T-cell (primary cell): ENCODE data around the gene NEGR1. TPM values are rescaled to one million over a fixed set of nuclear protein-coding genes. Genes with fewer than 3 reads are reported as not detected.

Experiments
- ATAC-seq, 4 experiments: fragments of 200-7000 bp in 3 of 4; fragments of 150-1000 bp in 1 of 4; cut with Tn5 transposase; replicated peaks in 1 of 4; 1 replicate in 3 of 4; 2 replicates in 1 of 4; pipeline ENCODE4 v1.10.0; 2021; ENCODE audit warnings: moderate library complexity in 3 of 4, mild to moderate bottlenecking in 2 of 4, moderate number of reproducible peaks in 1 of 4
- CTCF ChIA-PET, 2 donors: fragments of 300-600 bp; sonication (Branson Sonifier 250); formaldehyde crosslinking; loops; one replicate each; lab custom pipeline; 2022; ENCODE audit warnings: antibody characterized with exemption in 2 of 2; lab: Charles Lee
- POLR2A ChIA-PET, 2 donors: fragments of 300-600 bp; sonication (Branson Sonifier 250); formaldehyde crosslinking; loops; one replicate each; lab custom pipeline; 2022; ENCODE audit warnings: antibody characterized with exemption in 2 of 2; lab: Charles Lee
- DNase-seq, 35 experiments: peaks; one replicate each; pipeline versions ENCODE4 v3.0.0 to v3.0.0-alpha.2; 2013 to 2023
- H3K27ac ChIP-seq: one replicate; pipeline ENCODE4 v1.5.1; 2013; ENCODE audit warnings: low read length
- H3K27me3 ChIP-seq, 2 experiments: replicated peaks in 1 of 2; 1 replicate in 1 of 2; 2 replicates in 1 of 2; pipeline versions ENCODE4 v1.6.1 to v1.7.0; 2013; ENCODE audit warnings: low read length in 1 of 2, mixed read lengths in 1 of 2; ENCODE audit not compliant: control insufficient read depth in 2 of 2, insufficient read depth in 2 of 2; ENCODE audit errors: extremely low read depth in 1 of 2
- H3K36me3 ChIP-seq, 2 donors: 1 replicate in 1 of 2; 2 replicates in 1 of 2; pipeline versions ENCODE4 v1.6.1 to v1.7.0; 2013; ENCODE audit warnings: low read length in 1 of 2; ENCODE audit not compliant: control insufficient read depth in 2 of 2, insufficient read depth in 1 of 2; ENCODE audit errors: extremely low read depth in 1 of 2
- H3K4me1 ChIP-seq, 2 experiments: 1 replicate in 1 of 2; 2 replicates in 1 of 2; pipeline versions ENCODE4 v1.6.1 to v1.7.0; 2013; ENCODE audit warnings: low read length in 2 of 2, mixed read lengths in 1 of 2; ENCODE audit not compliant: insufficient read depth in 2 of 2, control insufficient read depth in 1 of 2; ENCODE audit errors: extremely low read depth in 1 of 2
- H3K4me3 ChIP-seq, 2 donors: 1 replicate in 1 of 2; 2 replicates in 1 of 2; pipeline versions ENCODE4 v1.5.1 to v1.7.0; 2013; ENCODE audit warnings: mild to moderate bottlenecking in 2 of 2, low read length in 1 of 2, moderate library complexity in 1 of 2; ENCODE audit not compliant: control insufficient read depth in 1 of 2; ENCODE audit errors: extremely low read depth in 1 of 2
- H3K9me3 ChIP-seq: 2 replicates; pipeline ENCODE4 v1.7.0; 2013
- H3K27ac Mint-ChIP-seq, 2 donors: one replicate each; pipeline ENCODE4 v1.8.0; 2020 to 2021; ENCODE audit warnings: mild to moderate bottlenecking in 2 of 2, mixed read lengths in 2 of 2
- H3K27me3 Mint-ChIP-seq, 2 donors: one replicate each; pipeline ENCODE4 v1.8.0; 2021 to 2022; ENCODE audit warnings: mixed read lengths in 2 of 2
- H3K36me3 Mint-ChIP-seq: one replicate; pipeline ENCODE4 v1.8.0; 2021; ENCODE audit warnings: mixed read lengths
- H3K4me1 Mint-ChIP-seq, 3 donors: one replicate each; pipeline ENCODE4 v1.8.0; 2020 to 2022; ENCODE audit warnings: mixed read lengths in 3 of 3, mild to moderate bottlenecking in 1 of 3
- H3K4me3 Mint-ChIP-seq, 3 donors: one replicate each; pipeline ENCODE4 v1.8.0; 2020 to 2022; ENCODE audit warnings: mild to moderate bottlenecking in 3 of 3, mixed read lengths in 3 of 3, moderate library complexity in 3 of 3
- H3K9me3 Mint-ChIP-seq, 3 donors: one replicate each; pipeline ENCODE4 v1.8.0; 2020 to 2022; ENCODE audit warnings: mixed read lengths in 3 of 3
- WGBS: methylation state at CpG from one replicate; pipeline ENCODE4 v1.1.5; 2013; ENCODE audit warnings: missing lambda C conversion rate; ENCODE audit not compliant: insufficient coverage; 5-methylcytosine and 5-hydroxymethylcytosine counted together
- total RNA-seq, 35 experiments: library from RNA in 6 of 35; stranded (reverse) in 6 of 35; fragments of 120-200 nt in 1 of 35; gene quantifications; one replicate each; pipeline versions ENCODE4 v1.2.1 to v1.2.4 and lab custom pipeline; 2013 to 2026

The NEGR1 gene
- total RNA-seq (under 1 TPM in 4 of 5 donors, not detected in 1; 0.05 to 0.26 (median 0.14) TPM), total RNA-seq (lab: John Stamatoyannopoulos, UW) (0 to 0.69 (median 0.20) reads per million in 29 experiments)
- total RNA-seq (2013), result 0.17 TPM

DNA sequence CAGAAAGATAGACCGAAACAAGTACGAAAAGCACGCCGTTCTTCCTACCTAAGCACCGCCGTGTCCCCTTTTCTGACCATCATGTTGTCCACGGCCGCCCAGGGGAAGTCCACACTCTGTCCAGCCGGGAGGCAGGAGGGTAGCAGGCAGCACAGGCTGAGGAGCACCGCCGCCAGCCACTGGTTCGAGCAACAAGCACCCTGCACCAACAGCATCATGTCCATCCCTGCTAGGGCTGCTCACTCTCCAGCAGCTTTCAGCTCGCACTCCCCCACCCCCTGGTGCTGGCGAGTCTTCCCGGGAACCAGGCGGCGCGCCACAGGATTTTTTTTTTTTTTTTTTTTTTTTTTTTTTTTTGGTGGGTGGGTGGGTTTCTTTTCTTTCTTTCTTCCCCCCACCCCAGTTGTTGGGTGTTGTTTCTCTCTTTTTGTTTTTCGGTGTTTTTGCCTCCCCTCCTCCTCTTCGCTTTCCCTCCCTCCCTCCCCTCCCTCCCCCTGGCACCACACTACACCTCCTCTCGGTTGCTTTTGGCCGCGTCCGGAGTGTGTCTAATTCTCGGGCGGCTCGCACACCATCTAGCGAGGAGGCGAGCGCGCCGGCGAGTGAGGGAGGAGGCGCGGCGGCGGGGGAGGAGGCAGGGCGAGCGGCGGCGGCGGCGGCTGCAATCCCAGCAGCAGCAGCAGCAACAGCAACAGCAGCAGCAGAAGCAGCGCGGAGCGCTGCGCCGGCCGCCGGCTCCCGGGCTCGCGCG, at the start of gene NEGR1:
TSS of gene NEGR1 (minus strand) at position 269 of the 751 bp plus-strand sequence.
- no peaks in the 10 kb centered on the region for H3K9me3 Mint-ChIP-seq
- H3K27ac Mint-ChIP-seq, result peak within 1 kb of the TSS in 1 of 2 donors; percentile 6
- peaks cover 15 to 24% (median 20%) of the 10 kb centered on the region in 3 donors for H3K4me1 Mint-ChIP-seq
- H3K27me3 Mint-ChIP-seq, result peaks cover 0 to 15% of the 10 kb centered on the region in 2 donors
- ChIA-PET CTCF (interaction anchor here in 1 of 2 donors (0.7 kb wide), 1 partner anchor 16 kb away, joined by 3 read pairs; no protein-coding TSS in a partner anchor), POLR2A (interaction anchor here in 1 of 2 donors (0.5 kb wide), 1 partner anchor 27 kb away, joined by 5 read pairs; no protein-coding TSS in a partner anchor)
- Histone ChIP-seq H3K27me3 (peaks cover 0 to 21% of the 10 kb centered on the region in 2 experiments), H3K9me3 (no peaks in the 10 kb centered on the region), H3K27ac (peak within 1 kb of the TSS; percentile 14), H3K36me3 (no peaks in the 10 kb centered on the region), H3K4me1 (peaks cover 6 to 9% of the 10 kb centered on the region in 2 experiments), H3K4me3 (peak within 1 kb of the TSS; percentile 49 to 94)
- ATAC-seq (peak; percentile 75 to 82 (median 80)), DNase-seq (peak; percentile 23 to 70 (median 49))
- H3K36me3 Mint-ChIP-seq, result no peaks in the 10 kb centered on the region
- H3K4me3 Mint-ChIP-seq, result peak within 1 kb of the TSS in 2 of 3 donors; percentile 70 to 74
- WGBS, result 2% methylated on average over 39 of the region's 54 CpGs

GRCh38 chr1:72326494-72326893, 44.2 kb upstream of the NEGR1 start:
- Mint-ChIP-seq H3K9me3 (peaks cover 0 to 3% (median 2%) of the 10 kb centered on the region in 3 donors), H3K27me3 (no peaks in the 10 kb centered on the region), H3K4me3 (no peak overlapping the region), H3K36me3 (no peaks in the 10 kb centered on the region), H3K4me1 (no peaks in the 10 kb centered on the region), H3K27ac (no peak overlapping the region)
- Histone ChIP-seq H3K36me3 (no peaks in the 10 kb centered on the region), H3K4me1 (no peaks in the 10 kb centered on the region), H3K4me3 (no peak overlapping the region), H3K27ac (no peak overlapping the region), H3K9me3 (no peaks in the 10 kb centered on the region), H3K27me3 (no peaks in the 10 kb centered on the region)
- ChIA-PET POLR2A (no interaction called here), CTCF (no interaction called here)
- ATAC-seq (no peak), DNase-seq (no peak)
- WGBS, result no CpG with 5 or more reads among the region's 2 CpGs

DNA sequence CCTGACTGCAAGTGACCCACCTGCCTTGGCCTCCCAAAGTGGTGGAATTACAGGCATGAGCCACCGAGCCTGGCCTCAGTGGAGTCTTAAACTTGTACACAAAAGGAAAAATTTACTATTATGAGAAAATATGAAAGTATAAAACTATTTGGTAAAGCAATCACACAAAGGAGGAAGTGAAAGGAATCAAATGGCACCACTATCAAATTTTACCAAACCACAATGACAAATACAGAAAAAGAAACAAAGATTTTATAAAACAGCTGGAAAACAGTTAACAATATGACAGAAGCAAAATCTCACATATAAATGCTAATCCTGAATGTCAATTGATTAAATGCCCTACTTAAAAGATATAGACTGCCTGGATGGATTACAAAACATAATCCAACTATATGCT, 42.1 kb upstream of the NEGR1 start:
- Histone ChIP-seq H3K27ac (no peak overlapping the region), H3K4me1 (no peaks in the 10 kb centered on the region), H3K36me3 (no peaks in the 10 kb centered on the region), H3K27me3 (no peaks in the 10 kb centered on the region), H3K9me3 (no peaks in the 10 kb centered on the region), H3K4me3 (no peak overlapping the region)
- H3K9me3 Mint-ChIP-seq, result peaks cover 0 to 3% (median 2%) of the 10 kb centered on the region in 3 donors
- H3K36me3 Mint-ChIP-seq, result no peaks in the 10 kb centered on the region
- no peaks in the 10 kb centered on the region for H3K27me3 Mint-ChIP-seq
- H3K27ac Mint-ChIP-seq, result no peak overlapping the region
- POLR2A ChIA-PET, result no interaction called here
- CTCF ChIA-PET, result no interaction called here
- no CpG with 5 or more reads among the region's 1 CpG for WGBS
- H3K4me3 Mint-ChIP-seq, result no peak overlapping the region
- DNase-seq, result no peak
- no peak for ATAC-seq
- no peaks in the 10 kb centered on the region for H3K4me1 Mint-ChIP-seq

DNA sequence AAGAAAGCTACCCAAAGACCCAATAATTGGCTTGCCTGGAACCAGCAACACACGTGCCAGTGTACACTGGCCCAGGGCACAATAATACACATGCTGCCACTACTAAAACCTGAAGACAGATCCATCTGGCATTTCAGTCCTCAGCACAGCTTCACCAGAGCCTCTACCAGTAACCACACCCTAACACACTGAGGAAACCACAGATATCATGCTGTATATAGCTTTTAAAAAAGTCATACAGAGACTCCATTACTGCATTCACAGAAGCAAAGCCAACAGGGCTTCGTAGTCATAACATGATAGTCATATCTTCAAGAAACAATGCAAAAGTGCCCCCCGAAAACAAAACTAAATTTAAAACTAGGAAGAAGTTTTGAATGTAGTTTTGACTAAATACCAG, 40.6 kb upstream of the NEGR1 start:
- Histone ChIP-seq H3K4me3 (no peak overlapping the region), H3K27ac (no peak overlapping the region), H3K27me3 (no peaks in the 10 kb centered on the region), H3K36me3 (no peaks in the 10 kb centered on the region), H3K4me1 (no peaks in the 10 kb centered on the region), H3K9me3 (no peaks in the 10 kb centered on the region)
- ATAC-seq, result no peak
- Mint-ChIP-seq H3K9me3 (peaks cover 0 to 3% (median 2%) of the 10 kb centered on the region in 3 donors), H3K4me1 (no peaks in the 10 kb centered on the region), H3K27ac (no peak overlapping the region), H3K4me3 (no peak overlapping the region), H3K36me3 (no peaks in the 10 kb centered on the region), H3K27me3 (no peaks in the 10 kb centered on the region)
- 27% methylated on average over 1 of the region's 3 CpGs for WGBS
- ChIA-PET CTCF (no interaction called here), POLR2A (no interaction called here)
- DNase-seq, result no peak

DNA sequence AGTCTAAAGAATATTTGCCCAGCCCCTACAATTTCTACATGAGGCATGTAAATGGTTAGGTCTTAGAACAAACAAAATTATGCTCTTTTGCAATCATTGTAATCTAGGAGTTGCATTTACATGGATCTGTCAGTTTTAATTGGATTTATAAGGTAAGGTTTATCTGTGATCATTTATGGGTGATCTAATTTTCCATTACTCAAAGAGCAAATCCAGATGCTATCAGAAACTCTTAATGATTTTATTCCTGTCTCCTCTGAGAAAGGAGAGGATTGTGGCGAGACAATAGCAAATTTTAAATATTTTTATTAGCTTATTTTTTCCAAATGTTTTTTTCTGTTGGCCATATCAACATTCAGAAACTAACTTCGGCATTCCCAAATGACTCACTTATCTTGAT, 14.2 kb upstream of the NEGR1 start:
- no peak overlapping the region for H3K4me3 ChIP-seq
- no CpG with 5 or more reads among the region's 2 CpGs for WGBS
- POLR2A ChIA-PET, result no interaction called here
- CTCF ChIA-PET, result no interaction called here
- Mint-ChIP-seq H3K27ac (no peak overlapping the region), H3K4me3 (no peak overlapping the region), H3K4me1 (no peaks in the 10 kb centered on the region), H3K27me3 (no peaks in the 10 kb centered on the region), H3K36me3 (no peaks in the 10 kb centered on the region), H3K9me3 (no peaks in the 10 kb centered on the region)
- H3K27ac ChIP-seq, result no peak overlapping the region
- DNase-seq, result no peak
- H3K9me3 ChIP-seq, result no peaks in the 10 kb centered on the region
- ATAC-seq, result no peak
- H3K36me3 ChIP-seq, result no peaks in the 10 kb centered on the region
- H3K4me1 ChIP-seq, result no peaks in the 10 kb centered on the region
- H3K27me3 ChIP-seq, result no peaks in the 10 kb centered on the region

- H3K4me1 Mint-ChIP-seq, result peaks cover 0 to 2% (median 0%) of the 10 kb centered on the region in 3 donors
- no peak overlapping the region for H3K4me3 ChIP-seq
- H3K27ac Mint-ChIP-seq, result no peak overlapping the region
- no peaks in the 10 kb centered on the region for H3K36me3 Mint-ChIP-seq
- H3K9me3 ChIP-seq, result no peaks in the 10 kb centered on the region
- peaks cover 3 to 5% of the 10 kb centered on the region in 2 experiments for H3K4me1 ChIP-seq
- ChIA-PET CTCF (no interaction called here), POLR2A (no interaction called here)
- H3K27ac ChIP-seq, result no peak overlapping the region
- H3K27me3 Mint-ChIP-seq, result no peaks in the 10 kb centered on the region
- H3K9me3 Mint-ChIP-seq, result no peaks in the 10 kb centered on the region
- H3K4me3 Mint-ChIP-seq, result no peak overlapping the region
- peaks cover 0 to 6% of the 10 kb centered on the region in 2 experiments for H3K27me3 ChIP-seq
- H3K36me3 ChIP-seq, result no peaks in the 10 kb centered on the region
- ATAC-seq (no peak), DNase-seq (no peak)
Measured at GRCh38 chr1:72288886-72289285, 6.5 kb upstream of the NEGR1 start.
